Measurements from ENCODE around the gene PLET1. TPM values are rescaled to one million over a fixed set of nuclear protein-coding genes. Genes with fewer than 3 reads are reported as not detected.

Gene PLET1
- total and polyA plus RNA-seq, 2 of the 8 experiments (the other 6 are each of a cell fraction or from before 2014, with no cell fraction given), result not detected

DNA sequence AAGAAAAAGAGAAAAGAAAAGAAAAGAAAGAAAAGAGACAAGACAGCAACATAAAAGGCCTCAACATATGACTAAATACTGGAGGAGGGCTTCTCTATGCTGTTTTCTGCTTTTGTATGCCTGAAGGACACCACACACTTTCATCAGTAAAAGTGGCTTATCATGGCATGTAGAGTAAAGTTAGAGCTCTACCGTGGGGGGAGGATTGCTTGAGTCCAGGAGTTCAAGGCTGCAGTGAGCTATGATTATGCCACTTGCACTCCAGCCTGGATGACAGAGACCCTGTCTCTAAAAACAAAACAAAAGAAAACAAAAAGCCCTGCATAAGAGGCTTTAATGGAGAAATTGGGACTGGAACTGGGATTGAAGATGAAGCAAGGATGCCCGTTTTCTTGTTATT, 28.7 kb downstream of the PLET1 start:
- Histone ChIP-seq H2AFZ (ENCODE audit: low read length) (no peak overlapping the region), H2BK5ac (ENCODE audit: low read depth, low read length) (no peak overlapping the region), H3K4ac (replicated peaks; ENCODE audit: insufficient read length, low read depth, low read length) (no peak overlapping the region), H2BK20ac (ENCODE audit: low read length) (no peak overlapping the region), H4K8ac (ENCODE audit: extremely low read depth, insufficient read depth, low read length) (no peak overlapping the region), H3K4me1 (replicated peaks in 1 of 4; ENCODE audit: control insufficient read depth in 3 of 4, insufficient read depth in 4 of 4, low read length in 3 of 4) (no peaks in the 10 kb centered on the region), H4K20me1 (replicated peaks in 1 of 2; ENCODE audit: control insufficient read depth in 1 of 2, insufficient read depth in 2 of 2, low read length in 2 of 2) (no peaks in the 10 kb centered on the region), H3K23me2 (ENCODE audit: low read depth, low read length) (peaks cover 2% of the 10 kb centered on the region; the same call in 1 of the 2 replicates), H2AK5ac (ENCODE audit: low read depth, low read length) (no peak overlapping the region), H3K18ac (ENCODE audit: extremely low read depth, low read length) (no peak overlapping the region), H3K56ac (replicated peaks; ENCODE audit: insufficient read length, low read depth, low read length) (no peak overlapping the region), H3K9ac (replicated peaks in 1 of 4; ENCODE audit: extremely low read depth in 1 of 4, low read depth in 3 of 4, low read length in 3 of 4) (no peak overlapping the region), H3K9me3 (ENCODE audit: insufficient read depth in 2 of 2, low read depth in 1 of 2, low read length in 1 of 2) (no peaks in the 10 kb centered on the region), H4K5ac (ENCODE audit: insufficient read length, low read depth, low read length) (no peak overlapping the region), H3K4me2 (ENCODE audit: insufficient read depth in 1 of 2, low read depth in 2 of 2, low read length in 2 of 2) (no peak overlapping the region), H3K27ac (ENCODE audit: low read depth, low read length) (no peak overlapping the region), H3K27me3 (replicated peaks in 1 of 4; ENCODE audit: control insufficient read depth in 3 of 4, extremely low read depth in 1 of 4, insufficient read depth in 3 of 4, low read length in 3 of 4) (no peaks in the 10 kb centered on the region), H2BK120ac (replicated peaks; ENCODE audit: low read depth, low read length) (no peak overlapping the region), H2BK12ac (ENCODE audit: low read depth, low read length) (no peak overlapping the region), H3K4me3 (ENCODE audit: extremely low read depth in 1 of 4, insufficient read depth in 2 of 4, low read depth in 3 of 4, low read length in 4 of 4) (no peak overlapping the region), H3K23ac (ENCODE audit: insufficient read length) (no peak overlapping the region), H2BK15ac (ENCODE audit: low read length) (no peak overlapping the region), H3K79me2 (ENCODE audit: control insufficient read depth in 1 of 2, insufficient read depth in 2 of 2, low read length in 2 of 2) (peaks cover 0 to 18% of the 10 kb centered on the region in 2 experiments; a peak in 2 of 4 replicates), H3K36me3 (ENCODE audit: control insufficient read depth in 2 of 4, insufficient read depth in 4 of 4, low read length in 3 of 4) (peaks cover 0 to 45% (median 19%) of the 10 kb centered on the region in 4 experiments; a peak in 7 of 8 replicates), H4K91ac (replicated peaks; ENCODE audit: insufficient read length, low read length) (no peak overlapping the region), H3K79me1 (ENCODE audit: low read depth, low read length) (no peaks in the 10 kb centered on the region; the same call in 1 of the 2 replicates), H3K14ac (ENCODE audit: insufficient read length) (no peak overlapping the region)
- ChIA-PET POLR2A (ENCODE audit: partially characterized antibody) (no interaction called here), CTCF (ENCODE audit: partially characterized antibody) (interaction anchor here (1.3 to 2.7 kb wide), 2 partner anchors 9 to 13 kb away, joined by 5 to 13 read pairs; no protein-coding TSS in a partner anchor)
- DNase-seq (ENCODE audit: low read depth in 1 of 2, low spot score in 2 of 2) (no peak), FAIRE-seq (no peak)
- WGBS, 2 experiments (ENCODE audit: extremely low coverage in 1 of 2, insufficient coverage in 1 of 2, insufficient read length in 1 of 2, insufficient replicate concordance in 2 of 2, low coverage in 1 of 2, low lambda C conversion rate in 2 of 2, missing lambda C conversion rate in 1 of 2), result 87% methylated on average over 2 of the region's 2 CpGs; no CpG with 5 or more reads in 1 of the 2 experiments
- TF ChIP-seq, protein P1, sequence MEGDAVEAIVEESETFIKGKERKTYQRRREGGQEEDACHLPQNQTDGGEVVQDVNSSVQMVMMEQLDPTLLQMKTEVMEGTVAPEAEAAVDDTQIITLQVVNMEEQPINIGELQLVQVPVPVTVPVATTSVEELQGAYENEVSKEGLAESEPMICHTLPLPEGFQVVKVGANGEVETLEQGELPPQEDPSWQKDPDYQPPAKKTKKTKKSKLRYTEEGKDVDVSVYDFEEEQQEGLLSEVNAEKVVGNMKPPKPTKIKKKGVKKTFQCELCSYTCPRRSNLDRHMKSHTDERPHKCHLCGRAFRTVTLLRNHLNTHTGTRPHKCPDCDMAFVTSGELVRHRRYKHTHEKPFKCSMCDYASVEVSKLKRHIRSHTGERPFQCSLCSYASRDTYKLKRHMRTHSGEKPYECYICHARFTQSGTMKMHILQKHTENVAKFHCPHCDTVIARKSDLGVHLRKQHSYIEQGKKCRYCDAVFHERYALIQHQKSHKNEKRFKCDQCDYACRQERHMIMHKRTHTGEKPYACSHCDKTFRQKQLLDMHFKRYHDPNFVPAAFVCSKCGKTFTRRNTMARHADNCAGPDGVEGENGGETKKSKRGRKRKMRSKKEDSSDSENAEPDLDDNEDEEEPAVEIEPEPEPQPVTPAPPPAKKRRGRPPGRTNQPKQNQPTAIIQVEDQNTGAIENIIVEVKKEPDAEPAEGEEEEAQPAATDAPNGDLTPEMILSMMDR (IDR thresholded peaks at IDR 0.05; ENCODE audit: control extremely low read depth in 1 of 3, insufficient read depth in 1 of 3, low read depth in 1 of 3, low read length in 3 of 3), result no peak
- TF ChIP-seq KDM4A (IDR thresholded peaks at IDR 0.05; ENCODE audit: low read depth, low read length, severe bottlenecking) (no peak), RBBP5 (IDR thresholded peaks at IDR 0.05; ENCODE audit: borderline replicate concordance, low read depth, low read length) (no peak), EGR1 (IDR thresholded peaks at IDR 0.05; ENCODE audit: borderline replicate concordance, low read depth, low read length) (no peak), POLR2A (IDR thresholded peaks at IDR 0.05; ENCODE audit: control extremely low read depth in 1 of 2, low read depth in 2 of 2, low read length in 2 of 2) (no peak), NRF1 (IDR thresholded peaks at IDR 0.05; ENCODE audit: low read depth, low read length) (no peak), TBP (IDR thresholded peaks at IDR 0.05; ENCODE audit: low read depth, low read length) (no peak), RNF2 (IDR thresholded peaks at IDR 0.05; ENCODE audit: borderline replicate concordance, low read depth, low read length, missing control alignments, poor library complexity, severe bottlenecking) (no peak), CBX5 (IDR thresholded peaks at IDR 0.05; ENCODE audit: low read depth, low read length) (no peak), SAP30 (IDR thresholded peaks at IDR 0.05; ENCODE audit: insufficient read depth, insufficient replicate concordance, low read length) (no peak), CBX8 (IDR thresholded peaks at IDR 0.05; ENCODE audit: borderline replicate concordance, low read depth, low read length) (no peak)
